ENCODE data around the gene LRRFIP2.
"Not testable (repeated sequence)": the region's sequence is repeated elsewhere in the genome, so short reads cannot be mapped to it uniquely, and the experiment has no call there.

The LRRFIP2 gene

DNA sequence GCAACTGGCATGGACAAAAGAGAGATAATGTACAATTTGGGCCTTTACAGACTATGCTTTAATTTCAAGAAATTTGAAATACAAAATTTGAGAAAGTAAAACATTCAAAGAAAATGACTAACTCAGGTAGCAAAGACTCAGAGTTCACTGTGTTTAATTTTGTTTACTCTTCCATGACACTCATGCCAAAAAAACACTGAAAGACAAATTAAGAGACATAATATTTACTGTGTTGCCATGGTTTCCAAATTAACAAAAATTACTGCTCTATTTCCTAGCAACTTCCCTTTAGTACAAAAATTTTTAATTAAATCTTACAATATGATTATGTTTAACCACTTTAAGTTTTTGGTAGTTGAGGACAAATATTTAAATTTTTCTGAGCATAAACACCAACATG lies 29.6 kb downstream of the LRRFIP2 start:
- no peak for DNase-seq (ENCODE audit: low read depth)

DNA sequence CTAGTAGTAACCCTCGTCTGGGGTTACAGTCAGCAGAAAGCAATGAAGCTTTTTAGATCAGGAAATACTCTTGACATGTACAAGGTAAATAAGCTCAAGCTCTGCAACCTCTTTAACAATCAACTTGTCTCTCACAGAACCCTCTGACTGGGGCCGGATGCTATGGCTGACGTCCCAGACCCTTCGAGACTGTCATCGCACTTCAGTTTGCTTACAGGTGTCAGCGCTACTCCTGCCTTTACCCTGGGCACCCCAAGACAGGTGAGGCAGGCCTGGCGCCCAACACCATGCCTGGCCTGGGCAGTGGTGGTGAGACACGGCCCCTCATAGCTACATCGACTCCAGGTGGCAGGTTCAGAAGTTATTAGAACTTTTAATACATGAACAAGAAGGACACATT lies 30.6 kb downstream of the LRRFIP2 start:
- no peak for DNase-seq (ENCODE audit: low read depth)

DNA sequence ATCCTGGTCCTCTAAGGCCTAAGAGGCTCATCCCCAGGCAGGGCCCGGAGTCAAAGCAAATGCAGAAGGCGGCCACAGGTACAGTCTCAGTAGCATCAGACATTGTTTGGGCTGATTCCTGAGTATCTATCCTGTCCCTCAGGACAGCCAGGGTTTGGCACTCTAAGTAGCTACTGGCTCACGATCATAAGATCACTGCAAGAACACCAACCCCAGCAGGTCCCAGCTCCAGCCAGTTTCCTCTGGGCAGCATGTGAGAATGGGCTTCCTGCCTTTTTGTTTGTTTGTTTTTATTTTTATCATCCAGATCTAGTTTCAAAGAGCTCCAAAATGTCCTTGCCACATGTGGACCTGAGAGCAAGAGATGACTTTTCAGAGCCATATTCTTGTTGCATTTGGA lies 32.7 kb downstream of the LRRFIP2 start:
- DNase-seq (ENCODE audit: low read depth): no peak

DNA sequence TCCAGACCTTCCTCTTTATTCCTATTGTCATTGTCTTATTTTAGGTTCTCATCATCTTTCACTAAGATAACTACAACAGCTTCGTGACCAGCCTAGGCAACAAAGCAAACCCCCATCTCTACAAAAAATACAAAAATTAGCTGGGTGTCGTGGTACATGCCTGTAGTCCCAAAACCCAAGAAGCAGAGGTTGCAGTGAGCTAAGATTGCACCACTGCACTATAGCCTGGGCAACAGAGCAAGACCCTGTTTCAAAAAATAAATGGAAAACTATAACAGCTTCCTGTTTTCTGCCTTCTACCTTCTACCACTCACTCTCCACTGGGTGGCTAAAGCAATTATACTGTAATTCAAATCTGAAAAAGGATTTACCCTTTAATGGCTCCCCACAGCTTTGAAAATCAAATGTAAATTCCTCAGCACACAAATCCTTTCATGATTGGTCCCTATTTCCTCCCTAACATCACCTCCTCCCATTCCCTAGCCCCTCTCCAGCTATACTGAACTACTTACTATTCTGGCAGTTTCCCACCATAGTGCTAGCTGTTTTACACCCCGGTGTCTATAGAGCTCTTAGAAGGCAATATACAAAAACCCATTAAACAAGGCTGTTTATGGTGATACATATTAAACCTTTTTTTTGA lies 33.4 kb downstream of the LRRFIP2 start:
- no peak for DNase-seq (ENCODE audit: low read depth)

DNA sequence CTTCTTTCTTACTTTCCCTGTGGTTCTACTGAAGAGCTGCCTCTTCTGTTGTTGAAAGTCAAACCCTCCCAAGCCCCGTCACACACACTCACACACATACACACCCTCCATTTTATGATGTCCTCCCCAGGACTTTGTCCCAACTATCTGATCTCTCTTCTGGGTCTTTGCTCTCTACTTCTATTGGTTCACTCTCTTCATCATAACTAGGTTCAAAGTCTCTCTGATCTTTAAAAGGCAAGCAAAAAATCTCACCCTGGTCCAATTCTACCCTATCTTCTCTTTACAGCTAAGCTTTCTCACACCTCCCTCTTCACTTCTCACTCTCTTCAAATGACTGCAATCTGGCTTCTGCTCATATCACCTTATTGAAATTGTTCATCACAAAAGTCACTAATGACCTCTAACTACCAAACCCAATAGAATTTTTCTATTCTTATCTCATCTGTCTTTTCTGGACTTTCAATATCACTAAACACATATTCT lies 34.8 kb downstream of the LRRFIP2 start:
- no peak for DNase-seq (ENCODE audit: low read depth)

DNA sequence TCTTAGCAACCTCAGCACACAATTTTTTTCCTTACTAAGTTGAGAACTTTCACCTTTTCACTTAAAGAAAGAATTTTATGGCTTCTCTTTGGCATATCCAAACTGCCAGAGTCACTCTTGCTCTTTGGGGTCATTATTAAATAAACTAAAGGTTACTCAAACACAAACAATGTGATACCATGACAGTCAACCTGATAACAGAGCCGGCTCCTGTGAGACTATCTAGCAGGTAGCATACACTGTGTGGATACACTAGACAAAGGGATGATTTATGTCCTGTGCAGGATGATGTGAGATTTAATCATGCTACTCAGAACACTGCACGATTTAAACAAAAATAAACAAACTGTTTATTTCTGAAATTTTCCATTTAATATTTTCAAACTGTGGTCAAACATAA lies 35.6 kb downstream of the LRRFIP2 start:
- DNase-seq (ENCODE audit: low read depth): no peak

DNA sequence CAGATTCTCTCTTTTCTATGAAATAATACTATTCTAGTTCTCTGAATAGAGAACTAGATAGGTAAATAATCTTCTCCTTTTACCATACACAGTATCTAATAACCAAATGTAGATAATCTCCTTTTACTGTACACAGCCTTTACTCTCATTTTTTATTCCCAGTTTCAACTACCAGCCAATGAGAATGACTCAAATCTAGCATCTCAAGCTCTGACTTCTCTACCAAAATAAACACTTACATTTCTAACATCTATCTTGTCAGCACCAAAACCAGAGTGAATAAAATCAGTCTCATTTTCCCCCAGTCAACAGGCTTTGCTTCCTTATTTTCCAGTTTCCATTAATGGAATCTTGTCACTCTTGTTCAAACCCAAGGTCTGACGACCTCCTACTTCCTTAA lies 36.9 kb downstream of the LRRFIP2 start:
- DNase-seq (ENCODE audit: low read depth): no peak

DNA sequence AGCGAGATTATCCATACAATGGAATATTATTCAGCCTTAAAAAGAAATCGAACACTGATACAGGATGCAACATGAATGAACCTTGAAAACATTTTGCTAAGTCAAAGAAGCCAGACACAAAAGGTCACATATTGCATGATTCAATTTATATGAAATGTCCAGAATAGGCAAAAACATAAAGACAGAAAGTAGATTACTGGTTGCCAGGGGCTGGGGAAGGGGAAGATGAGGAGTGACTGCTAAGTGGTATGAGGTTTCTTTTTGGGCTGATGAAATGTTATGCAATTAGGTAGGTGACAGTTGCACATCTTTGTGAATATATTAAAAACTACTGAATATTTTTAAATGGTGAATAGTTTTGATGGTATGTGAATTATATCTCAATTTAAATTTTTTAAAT lies 38.3 kb downstream of the LRRFIP2 start:
- DNase-seq (ENCODE audit: low read depth): no peak

DNA sequence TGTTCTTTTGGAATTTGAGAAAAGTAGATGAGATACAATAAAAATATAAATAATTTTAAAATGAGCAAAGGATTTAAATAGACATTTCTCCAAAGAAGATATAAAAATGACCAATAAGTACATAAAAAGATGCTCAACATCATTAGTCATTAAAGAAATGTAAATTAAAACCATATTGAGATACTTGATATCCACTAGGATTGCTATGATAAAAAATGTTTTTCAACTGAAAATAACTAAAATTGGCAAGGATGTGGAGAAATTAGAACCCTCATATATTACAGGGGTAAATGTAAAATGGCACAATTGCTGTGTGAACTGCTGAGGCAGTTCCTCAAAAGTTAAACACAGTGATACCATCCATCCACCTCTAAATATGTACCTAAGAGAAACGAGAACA lies 38.8 kb downstream of the LRRFIP2 start:
- no peak for DNase-seq (ENCODE audit: low read depth)

DNA sequence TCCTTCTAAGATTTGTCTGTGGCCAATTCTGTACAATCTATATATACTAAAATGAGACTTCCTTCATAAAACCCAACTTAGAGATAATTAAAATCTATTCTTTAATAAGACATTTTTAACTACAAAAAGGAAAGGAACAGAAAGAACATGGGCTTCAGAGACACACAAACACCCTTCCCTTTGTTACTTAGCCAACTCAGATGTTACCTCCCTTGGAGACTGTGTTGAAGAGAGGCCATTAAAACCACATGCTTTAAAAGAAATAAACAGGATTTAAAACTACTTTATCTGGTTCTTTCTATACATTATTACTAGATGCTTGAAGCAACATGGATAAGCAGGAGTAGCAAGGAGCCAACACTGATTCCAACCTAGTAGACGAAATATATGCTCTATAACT lies 42.0 kb downstream of the LRRFIP2 start:
- DNase-seq (ENCODE audit: low read depth): no peak

DNA sequence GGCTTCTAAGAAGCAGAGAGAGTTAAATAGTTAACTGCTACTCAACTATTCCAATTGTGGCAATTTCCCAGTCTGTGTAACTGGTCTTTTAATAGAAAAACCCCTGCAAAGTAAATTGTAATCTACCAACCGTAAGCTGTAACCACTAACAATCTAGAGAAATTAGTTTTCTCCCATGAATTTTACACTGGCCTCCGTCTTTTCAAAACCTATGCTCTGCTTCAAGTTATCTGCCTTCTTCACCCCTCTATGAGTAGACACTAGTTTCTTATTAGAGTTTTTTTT lies 42.6 kb downstream of the LRRFIP2 start:
- DNase-seq (ENCODE audit: low read depth): no peak

DNA sequence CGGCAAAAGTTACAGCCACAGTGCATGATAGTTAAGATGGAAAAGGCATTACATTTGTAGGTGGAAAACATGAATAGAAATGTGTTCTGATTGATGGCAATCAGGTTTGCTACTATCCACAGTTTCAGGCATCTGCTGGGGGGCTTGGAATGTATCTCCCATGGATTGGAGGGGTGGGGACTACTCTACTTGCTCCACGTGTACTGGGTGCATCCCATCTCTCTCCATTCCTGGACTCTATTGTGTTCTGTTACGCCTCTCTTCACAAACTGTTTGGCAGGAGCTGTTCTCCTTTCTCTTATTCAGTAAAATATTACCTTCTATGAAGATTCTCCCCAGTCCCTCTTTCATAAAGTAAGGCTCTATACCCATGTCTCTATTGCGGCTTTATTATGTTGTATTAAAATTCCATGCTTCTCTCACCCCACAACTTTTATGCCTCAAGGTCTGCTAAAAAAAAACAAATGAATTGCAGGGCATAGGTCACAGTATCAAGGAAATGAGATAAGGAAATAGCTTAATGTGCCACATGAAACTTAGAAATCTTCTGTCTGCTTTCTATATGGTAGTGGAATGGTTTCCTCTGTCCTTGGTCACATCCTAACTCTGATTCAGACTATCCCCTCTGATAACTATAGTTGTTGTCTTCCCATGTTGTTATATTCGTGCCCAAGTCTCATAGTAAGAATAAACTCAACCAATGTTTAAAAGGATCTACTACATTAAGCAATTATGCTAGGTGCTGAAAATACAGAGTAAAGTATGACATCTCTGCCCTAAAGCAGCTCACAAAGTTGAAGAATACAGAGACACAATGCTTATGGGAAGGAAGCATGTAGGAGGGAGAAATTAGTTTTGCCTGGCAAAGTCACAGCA lies 43.2 kb downstream of the LRRFIP2 start:
- DNase-seq (ENCODE audit: low read depth): no peak

DNA sequence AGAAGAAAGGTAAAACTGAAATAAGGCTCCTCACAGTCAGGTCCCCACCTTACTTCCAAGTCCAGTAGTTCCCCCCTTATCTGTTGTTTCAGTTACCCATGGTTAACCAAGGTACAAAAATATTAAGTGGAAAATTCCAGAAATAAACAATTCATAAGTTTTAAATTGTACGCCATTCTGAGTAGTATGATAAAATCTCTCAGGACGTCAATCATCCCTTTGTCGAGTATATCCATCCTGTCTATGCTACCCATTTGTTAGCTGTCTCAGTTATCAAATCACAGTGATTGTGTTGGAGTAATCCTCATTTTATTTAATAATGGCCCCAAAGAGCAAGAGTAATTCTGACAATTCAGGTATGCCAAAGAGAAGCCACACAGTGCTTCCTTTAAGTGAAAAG lies 43.9 kb downstream of the LRRFIP2 start:
- no peak for DNase-seq (ENCODE audit: low read depth)

DNA sequence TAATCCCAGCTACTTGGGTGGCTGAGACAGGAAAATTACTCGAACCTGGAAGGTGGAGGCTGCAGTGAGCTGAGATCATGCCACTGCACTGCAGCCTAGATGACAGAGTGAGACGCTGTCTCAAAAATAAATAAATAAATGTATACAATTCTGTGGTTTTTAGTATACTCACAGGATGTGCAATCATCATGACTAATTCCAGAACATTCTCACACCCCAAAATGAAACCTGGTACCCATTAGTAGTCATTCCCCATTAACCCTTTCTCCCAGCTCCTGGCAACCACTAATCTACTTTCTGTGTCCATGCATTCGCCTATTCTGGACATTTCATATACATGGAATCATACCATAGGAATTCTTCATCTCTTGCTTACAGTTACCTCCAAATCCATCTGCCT lies 44.5 kb downstream of the LRRFIP2 start:
- no peak for DNase-seq (ENCODE audit: low read depth)

DNA sequence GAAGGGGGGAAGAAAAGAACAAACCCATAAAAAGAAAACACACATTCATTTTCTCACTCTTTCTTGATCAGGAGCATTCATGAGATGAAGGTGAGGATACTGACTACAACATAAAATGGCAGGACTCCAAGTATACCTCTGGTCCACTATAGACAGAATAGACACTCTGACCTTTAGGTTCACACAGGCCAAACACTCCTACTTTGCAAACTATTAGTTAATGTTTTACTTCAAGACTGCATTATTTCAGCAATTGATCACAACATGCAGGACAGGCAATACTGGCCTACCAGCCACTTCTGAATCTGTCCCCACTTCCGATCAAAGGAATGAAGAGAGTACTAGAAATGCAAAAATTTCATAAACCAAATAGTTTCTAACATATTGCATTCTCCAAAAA lies 47.0 kb downstream of the LRRFIP2 start:
- DNase-seq (ENCODE audit: low read depth): no peak

DNA sequence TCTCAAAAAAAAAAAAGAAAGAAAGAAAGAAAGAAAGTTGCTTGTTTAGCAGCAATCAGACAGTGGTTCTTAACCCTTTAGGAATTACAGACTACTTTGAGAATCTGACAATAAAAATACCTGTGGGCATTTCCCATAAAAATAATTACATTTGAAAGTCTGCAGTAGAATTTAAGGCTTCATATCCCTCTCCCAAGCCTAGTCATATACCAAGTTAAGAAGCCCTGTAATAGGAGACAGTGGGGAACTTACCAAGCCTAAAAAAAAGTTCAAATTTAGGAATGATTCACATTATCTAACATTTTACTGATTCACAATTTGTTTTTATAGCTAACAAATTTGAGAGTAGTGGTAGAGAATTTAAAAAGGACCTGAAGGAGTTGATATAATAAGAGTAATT lies 47.5 kb downstream of the LRRFIP2 start:
- no peak for DNase-seq (ENCODE audit: low read depth)

DNA sequence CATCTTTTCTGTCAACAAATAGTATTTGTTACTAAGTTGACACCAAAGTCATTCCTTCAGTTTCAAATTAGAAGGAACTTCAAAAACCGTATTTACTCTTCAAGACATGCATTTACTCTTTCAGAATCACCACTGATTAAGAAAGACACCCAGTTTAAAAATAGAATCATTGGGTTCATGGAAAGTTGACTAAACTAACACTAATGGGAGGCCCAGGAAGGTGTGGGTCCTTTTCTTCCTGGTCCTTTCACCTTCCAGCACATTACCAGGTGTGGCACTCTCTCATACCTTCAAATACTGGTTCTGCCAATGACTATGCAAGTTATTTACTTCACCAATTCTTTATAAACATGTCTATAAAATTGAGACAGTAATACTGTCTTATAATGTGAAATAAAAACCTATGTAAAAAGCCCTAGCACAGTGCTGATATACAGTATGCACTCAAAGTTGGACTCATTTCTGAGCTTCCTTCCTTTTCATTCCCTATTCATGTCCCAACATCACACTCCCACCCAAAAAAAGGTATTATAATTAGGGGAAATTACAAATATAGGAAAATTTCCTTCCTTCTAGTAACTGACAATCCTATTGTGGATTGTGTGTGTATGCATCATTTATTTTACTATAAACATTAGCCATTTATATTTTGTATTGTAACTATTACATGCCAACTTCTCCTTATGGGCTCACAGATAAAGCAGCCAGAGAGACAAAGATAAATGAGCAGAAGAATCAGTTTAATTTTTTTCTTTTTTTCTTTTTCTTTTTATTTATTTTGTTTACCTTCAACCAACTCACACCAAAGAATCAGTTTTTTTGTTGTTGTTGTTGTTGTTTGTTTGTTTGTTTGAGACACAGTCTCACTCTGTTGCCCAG lies 48.9 kb downstream of the LRRFIP2 start:
- no peak for DNase-seq (ENCODE audit: low read depth)

DNA sequence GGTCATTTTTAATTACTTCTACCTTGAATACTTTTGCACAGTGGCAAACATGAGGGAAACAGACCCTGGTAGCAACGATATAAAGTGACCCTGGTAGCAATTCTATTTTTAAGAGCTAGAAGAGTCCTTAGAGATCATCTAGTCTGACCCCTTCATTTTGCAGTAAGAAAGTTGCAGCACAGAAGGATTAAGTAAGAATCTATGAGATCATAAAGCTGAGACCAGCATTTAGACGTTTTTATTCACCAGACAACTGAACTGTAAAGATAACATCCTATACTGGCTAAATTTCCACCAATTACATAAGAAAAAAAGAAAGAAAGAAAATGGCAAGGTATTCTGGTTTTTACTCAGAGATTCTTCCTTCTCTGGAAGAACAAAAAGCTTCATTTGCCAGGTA lies 49.9 kb downstream of the LRRFIP2 start:
- no peak for DNase-seq (ENCODE audit: low read depth)

DNA sequence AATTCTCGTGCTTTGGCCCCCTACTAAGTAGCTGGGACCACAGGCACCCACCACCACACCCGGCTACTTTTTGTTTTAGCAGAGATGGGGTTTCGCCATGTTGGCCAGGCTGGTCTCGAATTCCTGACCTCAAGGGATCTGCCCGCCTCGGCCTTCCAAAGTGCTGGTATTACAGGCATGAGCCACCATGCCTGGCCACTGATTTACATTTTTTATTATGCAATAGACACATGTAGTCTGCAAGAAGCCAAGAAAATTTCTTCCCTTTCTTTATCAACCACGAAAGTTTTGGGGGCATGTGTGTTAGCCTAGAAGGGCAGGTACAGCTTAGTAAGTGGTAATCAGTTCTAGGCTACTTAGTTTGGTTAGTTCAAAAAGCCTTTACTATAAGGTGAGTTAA lies 51.1 kb downstream of the LRRFIP2 start:
- no peak for DNase-seq (ENCODE audit: low read depth)

DNA sequence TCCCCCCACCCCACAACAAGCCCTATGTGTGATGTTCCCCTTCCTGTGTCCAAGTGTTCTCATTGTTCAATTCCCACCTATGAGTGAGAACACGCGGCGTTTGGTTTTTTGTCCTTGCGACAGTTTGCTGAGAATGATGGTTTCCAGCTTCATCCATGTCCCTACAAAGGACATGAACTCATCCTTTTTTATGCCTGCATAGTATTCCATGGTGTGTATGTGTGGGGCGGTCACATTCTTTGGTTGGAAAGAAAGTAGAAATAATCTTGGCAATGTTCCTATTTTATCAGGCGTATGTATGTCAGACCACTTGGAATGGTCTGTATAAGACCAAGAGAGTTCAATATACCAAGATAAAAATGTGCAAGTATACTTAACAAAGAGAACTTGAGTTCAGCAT lies 52.3 kb downstream of the LRRFIP2 start:
- not testable (repeated sequence) for DNase-seq (ENCODE audit: low read depth)

DNA sequence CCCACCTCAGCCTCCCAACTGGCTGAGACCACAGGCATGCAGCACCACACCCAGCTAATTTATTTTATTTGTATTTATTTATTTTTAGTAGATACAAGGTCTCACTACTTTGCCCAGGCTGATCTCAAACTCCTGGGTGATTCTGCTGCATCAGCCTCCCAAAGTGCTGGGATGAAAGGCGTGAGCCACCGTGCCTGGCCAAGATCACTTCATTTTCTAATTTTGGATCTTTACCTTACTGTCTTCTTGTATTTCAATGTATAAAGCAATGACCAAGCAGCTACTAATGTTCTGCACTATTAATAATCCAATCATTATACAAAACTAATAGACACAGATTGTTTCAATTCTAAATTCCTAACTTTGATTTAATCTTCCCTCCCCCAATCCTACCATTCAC lies 56.2 kb downstream of the LRRFIP2 start:
- no peak for DNase-seq (ENCODE audit: low read depth)

DNA sequence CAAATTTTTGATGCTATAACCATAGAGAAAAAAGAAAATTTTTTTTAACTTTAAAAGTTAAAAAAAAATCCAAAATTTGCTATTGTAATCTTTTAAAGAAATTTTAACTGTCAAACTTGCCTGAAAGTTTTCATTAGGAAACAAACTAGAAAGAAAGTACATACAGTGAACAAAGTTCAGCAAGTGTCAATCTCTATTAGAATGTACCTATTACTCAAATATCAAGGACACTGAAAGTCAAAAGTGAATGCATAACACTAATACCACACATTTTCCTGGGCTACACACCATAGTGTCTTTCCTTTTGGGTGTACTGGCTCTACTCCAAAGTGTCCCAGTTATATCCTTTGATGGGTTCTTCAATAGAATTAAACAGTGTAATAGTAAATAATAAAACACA lies 56.8 kb downstream of the LRRFIP2 start:
- no peak for DNase-seq (ENCODE audit: low read depth)

DNA sequence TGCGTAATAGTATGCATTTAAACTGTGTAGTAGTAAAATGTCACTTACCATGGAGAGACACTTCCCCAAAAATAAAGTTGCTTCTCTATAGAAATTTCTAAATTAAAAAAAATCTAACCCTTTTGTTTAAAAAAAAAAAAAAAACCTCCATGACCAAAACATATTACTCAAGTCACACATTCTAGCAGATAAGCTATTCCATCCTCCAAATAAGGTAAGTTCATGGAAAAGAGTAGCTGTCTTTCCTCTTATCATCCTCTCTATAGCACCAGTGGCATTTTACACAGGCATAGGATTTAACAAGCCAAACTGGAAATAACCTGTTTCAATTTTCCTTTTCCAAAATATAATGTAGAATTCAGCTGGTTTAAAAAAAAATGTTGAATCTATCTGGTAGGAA lies 57.4 kb downstream of the LRRFIP2 start:
- no peak for DNase-seq (ENCODE audit: low read depth)
